ENCODE results near the gene GXYLT2.

The GXYLT2 gene

GRCh38 chr3:72848703-72849081 lies 39.2 kb upstream of the GXYLT2 start:
- FAIRE-seq, result no peak
- TF ChIP-seq CTCF (IDR thresholded peaks at IDR 0.05; ENCODE audit: insufficient read depth, missing control alignments), result no peak
- no peak for DNase-seq (ENCODE audit: insufficient read length, low spot score)

DNA sequence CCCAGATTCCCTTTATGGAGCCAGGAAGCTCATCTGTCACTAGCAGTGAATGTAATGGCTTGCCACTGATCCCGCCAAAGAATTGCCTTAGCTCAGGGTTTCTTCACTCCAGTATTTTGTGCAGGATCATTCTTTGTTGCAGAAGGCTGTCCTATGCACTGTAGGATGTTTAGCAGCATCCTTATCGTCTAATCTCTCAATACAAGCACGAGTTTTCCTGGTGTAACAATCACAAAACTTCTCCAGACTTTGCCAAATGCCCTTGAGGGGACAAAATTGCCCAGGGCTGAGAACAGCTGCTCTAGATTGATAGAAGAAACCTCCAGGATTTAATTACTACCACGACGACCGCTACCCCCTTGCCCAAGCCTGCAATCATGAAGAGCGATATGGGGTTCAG lies 32.8 kb upstream of the GXYLT2 start:
- TF ChIP-seq CTCF (IDR thresholded peaks at IDR 0.05; ENCODE audit: insufficient read depth, missing control alignments), result no peak
- no peak for FAIRE-seq
- DNase-seq (ENCODE audit: insufficient read length, low spot score), result no peak

- DNase-seq (ENCODE audit: insufficient read length, low spot score) (no peak), FAIRE-seq (no peak)
- TF ChIP-seq CTCF (IDR thresholded peaks at IDR 0.05; ENCODE audit: insufficient read depth, missing control alignments), result no peak
Measured at GRCh38 chr3:72860053-72860452, 27.8 kb upstream of the GXYLT2 start.

GRCh38 chr3:72860846-72861245 lies 27.0 kb upstream of the GXYLT2 start:
- TF ChIP-seq CTCF (IDR thresholded peaks at IDR 0.05; ENCODE audit: insufficient read depth, missing control alignments), result no peak
- FAIRE-seq, result no peak

DNA sequence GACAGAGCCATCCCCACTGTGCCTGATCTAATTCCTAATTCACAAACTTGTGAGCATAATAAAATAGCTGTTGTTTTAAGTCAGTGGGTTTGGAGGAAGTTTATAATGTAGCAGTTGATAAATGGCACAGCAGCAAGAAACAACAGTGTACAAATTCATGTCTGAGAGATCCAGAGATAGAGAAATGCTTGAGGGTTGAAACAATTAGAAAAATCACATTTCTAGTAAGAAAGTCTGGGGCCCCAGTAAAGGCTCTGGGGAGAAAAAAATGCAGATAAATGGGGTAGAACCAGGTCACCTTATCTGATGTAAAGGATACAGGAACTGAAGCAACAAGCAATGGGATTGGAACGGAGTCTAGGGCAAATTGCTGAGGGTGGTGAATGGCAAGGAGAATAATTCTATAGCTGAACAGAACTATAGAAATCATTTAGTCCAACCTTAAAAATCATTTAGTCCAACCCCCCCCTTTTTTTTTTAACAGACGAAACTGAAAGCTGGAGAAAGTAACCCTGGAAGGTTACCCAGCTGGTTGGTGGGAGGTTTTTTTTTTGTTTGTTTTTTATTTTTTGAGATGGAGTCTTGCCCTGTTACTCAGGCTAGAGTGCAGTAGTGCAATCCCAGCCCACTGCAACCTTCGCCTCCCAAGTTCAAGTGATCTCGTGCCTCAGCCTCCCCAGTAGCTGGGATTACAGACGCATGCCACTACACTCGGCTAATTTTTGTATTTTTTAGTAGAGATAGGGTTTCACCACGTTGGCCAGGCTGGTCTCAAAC lies 25.3 kb upstream of the GXYLT2 start:
- no peak for FAIRE-seq
- no peak for TF ChIP-seq CTCF (IDR thresholded peaks at IDR 0.05; ENCODE audit: insufficient read depth, missing control alignments)
- DNase-seq (ENCODE audit: insufficient read length, low spot score), result no peak

More at GRCh38 chr3:72860846-72861245, 27.0 kb upstream of the GXYLT2 start:
- DNase-seq (ENCODE audit: insufficient read length, low spot score), result no peak

GRCh38 chr3:72872183-72872582 lies 15.7 kb upstream of the GXYLT2 start:
- DNase-seq (ENCODE audit: insufficient read length, low spot score) (no peak), FAIRE-seq (no peak)
- TF ChIP-seq CTCF (IDR thresholded peaks at IDR 0.05; ENCODE audit: insufficient read depth, missing control alignments), result no peak

- no peak for DNase-seq (ENCODE audit: insufficient read length, low spot score)
- no peak for FAIRE-seq
- TF ChIP-seq CTCF (IDR thresholded peaks at IDR 0.05; ENCODE audit: insufficient read depth, missing control alignments), result no peak
Measured at GRCh38 chr3:72887343-72887704, 522 bp upstream of the GXYLT2 start.
